GM13977 (cell line): ENCODE results near the gene NUDT3.
A peak's percentile ranks its signal among the peaks of the same experiment; 100 is the strongest.

Experiments
- DNase-seq: peaks from one replicate; pipeline ENCODE4 v3.0.0; 2012; ENCODE audit warnings: low spot score
- CTCF ChIP-seq: IDR thresholded peaks from 2 replicates; pipeline ENCODE4 v1.5.1; 2012; ENCODE audit warnings: mild to moderate bottlenecking, control low read depth; ENCODE audit not compliant: insufficient read depth; ENCODE audit errors: extremely low read depth, missing control alignments
- in situ Hi-C: fragments of 300-500 bp; cut with MboI; formaldehyde crosslinking; loops from one replicate; pipeline ENCODE4 v1.12.0; 2022; ENCODE audit warnings: low sequenced_read_pairs, low pct_unique_long_range_greater_than_20kb, mixed read lengths, inconsistent platforms; ENCODE audit not compliant: unreplicated experiment

The NUDT3 gene

GRCh38 chr6:34237316-34237721 lies 155.2 kb downstream of the NUDT3 start:
- in situ Hi-C loops = loop anchor here (25.0 kb wide), 1 partner anchor 375 kb away; no protein-coding TSS in a partner anchor
- peak; percentile 69 for DNase-seq
- no peak for TF ChIP-seq CTCF

DNA sequence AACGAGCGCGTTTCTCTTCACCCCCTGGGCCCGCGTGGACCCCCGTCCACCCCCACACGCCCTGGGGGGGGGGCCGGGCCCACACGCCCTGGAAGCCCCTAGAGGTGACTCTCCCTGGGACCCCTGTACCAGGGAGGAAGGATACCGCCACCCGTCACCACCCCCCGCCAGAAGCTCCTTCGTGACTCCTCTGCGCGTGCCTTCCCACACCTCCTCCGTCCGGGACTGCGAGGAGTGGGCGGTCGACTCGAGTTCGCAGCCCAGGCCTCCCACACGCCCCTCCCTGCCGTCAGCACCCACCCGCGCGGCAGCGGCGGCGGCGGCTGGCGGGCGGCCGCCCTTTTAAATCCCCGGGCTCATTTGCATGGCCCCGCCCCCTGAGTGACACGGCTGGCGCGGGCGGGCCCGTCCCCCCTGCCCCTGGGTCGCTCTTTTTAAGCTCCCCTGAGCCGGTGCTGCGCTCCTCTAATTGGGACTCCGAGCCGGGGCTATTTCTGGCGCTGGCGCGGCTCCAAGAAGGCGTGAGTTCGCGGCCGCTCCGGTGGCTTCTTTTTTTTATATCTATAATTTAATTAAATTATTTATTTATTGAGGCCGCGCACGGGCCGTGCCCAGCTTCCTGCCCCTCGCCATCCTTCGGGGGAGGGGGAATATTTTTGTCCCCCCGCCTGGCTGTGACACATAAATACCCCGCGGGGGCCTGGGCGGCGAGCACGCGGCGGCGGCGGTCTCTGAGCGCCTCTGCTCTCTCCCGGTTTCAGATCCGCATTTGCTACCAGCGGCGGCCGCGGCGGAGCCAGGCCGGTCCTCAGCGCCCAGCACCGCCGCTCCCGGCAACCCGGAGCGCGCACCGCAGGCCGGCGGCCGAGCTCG lies 155.8 kb downstream of the NUDT3 start, which contains the start of gene HMGA1:
Gene HMGA1, plus strand, starts transcription at position 431 of the 873 bp plus-strand sequence. CDS start 3,908 bp downstream, outside the sequence.
- TF ChIP-seq CTCF = no peak
- peak; percentile 98 for DNase-seq
- in situ Hi-C loops = loop anchor here (25.0 kb wide), 1 partner anchor 376 kb away; no protein-coding TSS in a partner anchor

DNA sequence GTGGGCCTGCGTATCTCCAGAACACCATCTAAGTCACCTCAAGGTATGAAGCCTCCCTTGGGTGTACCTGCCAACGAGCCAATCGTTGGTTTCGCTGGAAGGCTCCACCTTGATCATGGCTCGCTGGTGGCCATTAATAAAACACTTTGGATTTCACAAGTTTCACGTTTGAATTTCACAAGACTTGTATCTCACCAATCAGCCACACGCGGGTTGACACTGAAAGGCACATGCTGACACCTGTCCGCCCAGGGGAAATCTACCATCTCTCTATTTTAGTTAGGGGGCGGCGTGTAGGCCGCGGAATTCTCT lies 156.4 kb downstream of the NUDT3 start:
- no peak for TF ChIP-seq CTCF
- peak; percentile 71 for DNase-seq
- in situ Hi-C loops = loop anchor here (25.0 kb wide), 1 partner anchor 376 kb away; no protein-coding TSS in a partner anchor

DNA sequence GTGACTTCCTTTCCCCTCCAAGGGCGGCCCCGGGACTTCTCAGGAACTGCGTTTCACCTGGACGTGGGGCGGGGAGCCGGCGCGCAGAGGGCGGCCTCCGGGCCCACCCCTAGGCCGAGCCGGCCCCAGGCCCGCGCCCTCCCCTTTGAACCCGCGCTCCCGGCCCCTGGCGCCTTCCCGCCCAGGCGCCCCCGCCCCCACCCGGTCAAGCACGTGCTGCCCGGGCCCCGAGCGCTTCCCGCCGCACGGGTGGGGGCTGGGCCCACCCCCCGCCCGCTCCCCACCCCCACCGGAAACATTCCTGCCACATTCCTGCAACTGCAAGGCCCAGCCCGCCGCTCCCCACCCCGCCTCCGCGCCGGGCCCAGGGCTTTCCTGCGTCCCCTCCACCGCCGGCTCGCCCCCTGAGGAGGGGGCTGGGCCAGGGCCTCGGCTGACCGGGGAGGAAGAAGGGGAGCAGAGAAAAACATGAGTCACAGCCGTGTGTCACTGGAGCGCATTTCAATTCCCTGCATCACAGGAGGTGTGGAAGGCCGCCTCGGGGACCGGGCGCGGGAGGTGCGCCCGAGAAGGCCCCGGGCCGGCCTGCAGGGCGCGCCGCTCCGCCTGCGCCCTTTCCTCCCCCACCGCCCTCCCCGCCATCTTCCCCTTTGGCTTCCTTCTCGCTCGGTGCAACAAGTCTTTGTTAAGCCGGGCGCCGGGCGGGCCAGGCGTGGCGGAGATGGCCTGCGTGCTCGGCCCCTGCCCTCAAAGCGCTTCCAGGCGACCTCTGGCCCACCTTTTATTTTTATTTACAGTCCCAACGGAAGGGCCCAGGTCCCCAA lies 156.9 kb downstream of the NUDT3 start:
- DNase-seq = peak; percentile 80
- in situ Hi-C loops = loop anchor here (25.0 kb wide), 1 partner anchor 377 kb away; no protein-coding TSS in a partner anchor
- TF ChIP-seq CTCF = peak; percentile 11

- peak; percentile 9 for DNase-seq
- TF ChIP-seq CTCF = no peak
- in situ Hi-C loops = loop anchor here (25.0 kb wide), 1 partner anchor 378 kb away; no protein-coding TSS in a partner anchor
Observed at GRCh38 chr6:34234667-34235306, 157.7 kb downstream of the NUDT3 start.

GRCh38 chr6:34233867-34234266 lies 158.6 kb downstream of the NUDT3 start:
- DNase-seq = no peak
- in situ Hi-C loops = loop anchor here (25.0 kb wide), 1 partner anchor 378 kb away; no protein-coding TSS in a partner anchor
- no peak for TF ChIP-seq CTCF
